ENCODE results near the gene HPSE2.

HPSE2 gene

GRCh38 chr10:98435178-98435577 is 800.5 kb downstream of the HPSE2 start:
- DNase-seq = no peak

- no peak for DNase-seq
These were observed 801.5 kb downstream of the HPSE2 start for GRCh38 chr10:98433881-98434732.

- DNase-seq = no peak
These were observed 802.3 kb downstream of the HPSE2 start for GRCh38 chr10:98433371-98433770.

- no peak for DNase-seq
These were observed 803.3 kb downstream of the HPSE2 start for GRCh38 chr10:98432330-98432729.

- DNase-seq = no peak
These were observed 804.6 kb downstream of the HPSE2 start for GRCh38 chr10:98431016-98431415.

- no peak for DNase-seq
These were observed 805.2 kb downstream of the HPSE2 start for GRCh38 chr10:98430427-98430826.

- no peak for DNase-seq
These were observed 806.2 kb downstream of the HPSE2 start for GRCh38 chr10:98429320-98430072.

GRCh38 chr10:98427011-98427515 is 808.6 kb downstream of the HPSE2 start:
- DNase-seq = no peak

GRCh38 chr10:98425511-98426352 is 809.9 kb downstream of the HPSE2 start:
- peak in 4 of 51 donors; percentile 9 to 25 (median 12) for DNase-seq

GRCh38 chr10:98424295-98425254 is 811.1 kb downstream of the HPSE2 start:
- DNase-seq = no peak

- DNase-seq = no peak
These were observed 811.9 kb downstream of the HPSE2 start for GRCh38 chr10:98423691-98424120.

GRCh38 chr10:98422182-98422581 is 813.5 kb downstream of the HPSE2 start:
- no peak for DNase-seq

- DNase-seq = no peak
These were observed 814.9 kb downstream of the HPSE2 start for GRCh38 chr10:98420786-98421185.

- DNase-seq = no peak
These were observed 816.0 kb downstream of the HPSE2 start for GRCh38 chr10:98419469-98420261.

GRCh38 chr10:98418665-98419468 is 816.8 kb downstream of the HPSE2 start:
- DNase-seq = no peak

GRCh38 chr10:98417973-98418664 is 817.5 kb downstream of the HPSE2 start:
- DNase-seq = no peak

GRCh38 chr10:98417481-98417959 is 818.1 kb downstream of the HPSE2 start:
- no peak for DNase-seq
